Endothelial cell of umbilical vein (primary cell): ENCODE data around the gene TNS4. TPM values are rescaled to one million over a fixed set of nuclear protein-coding genes. Genes with fewer than 3 reads are reported as not detected.

Experiments used
- BruUV-seq: library from RNA; stranded (reverse); fragments of 400-500 nt; replicated peaks from 2 replicates; lab custom pipeline; 2021; lab: Mats Ljungman, UMichigan
- CTCF ChIA-PET: fragments of 300-600, 350-600 bp; sonication (Branson Sonifier 250); formaldehyde crosslinking; loops from one replicate; lab custom pipeline; 2021; ENCODE audit warnings: antibody characterized with exemption, inconsistent platforms; lab: Charles Lee
- POLR2A ChIA-PET: fragments of 300-600, 350-600 bp; sonication (Branson Sonifier 250); formaldehyde crosslinking; loops from one replicate; lab custom pipeline; 2021; ENCODE audit warnings: antibody characterized with exemption, inconsistent platforms; lab: Charles Lee
- DNase-seq: peaks from one replicate; pipeline ENCODE4 v3.0.0-alpha.2; 2011; ENCODE audit warnings: low read depth, low spot score
- FAIRE-seq: peaks from 2 replicates; lab custom pipeline; 2011; peaks lifted over from hg19 to GRCh38; lab: Jason Lieb, UNC
- H2AFZ ChIP-seq: 2 replicates; pipeline ENCODE4 v1.6.0; 2012; ENCODE audit warnings: low read depth, low read length, control low read depth, inconsistent platforms
- H3K27ac ChIP-seq: 2 replicates; pipeline ENCODE4 v1.5.1; 2011; ENCODE audit warnings: low read depth, mild to moderate bottlenecking, control low read depth, low read length, moderate library complexity; ENCODE audit not compliant: insufficient read depth
- H3K27me3 ChIP-seq, 2 experiments: 2 replicates each; pipeline versions ENCODE4 v1.6.0 to v1.6.1; 2011; ENCODE audit warnings: low read length in 2 of 2, mixed read lengths in 1 of 2; ENCODE audit not compliant: control insufficient read depth in 2 of 2, insufficient read depth in 2 of 2
- H3K36me3 ChIP-seq, 2 experiments: 2 replicates in 1 of 2; 3 replicates in 1 of 2; pipeline ENCODE4 v1.5.1; 2011; ENCODE audit warnings: low read length in 2 of 2, mild to moderate bottlenecking in 1 of 2, moderate library complexity in 1 of 2; ENCODE audit not compliant: control insufficient read depth in 2 of 2, insufficient read depth in 2 of 2; ENCODE audit errors: extremely low read depth in 1 of 2
- H3K4me1 ChIP-seq: 3 replicates; pipeline ENCODE4 v1.5.1; 2011; ENCODE audit warnings: mild to moderate bottlenecking, low read length; ENCODE audit not compliant: control insufficient read depth, insufficient read depth; ENCODE audit errors: extremely low read depth
- H3K4me2 ChIP-seq: 2 replicates; pipeline ENCODE4 v1.6.1; 2011; ENCODE audit warnings: low read length, control low read depth, mixed read lengths; ENCODE audit not compliant: insufficient read depth
- H3K4me3 ChIP-seq, 3 experiments: fragments of 200-600 bp in 1 of 3; sonication (generic), shearing (Covaris generic) in 1 of 3; replicated peaks in 1 of 3; 2 replicates each; pipeline ENCODE4 v1.5.1; 2011 to 2016; ENCODE audit warnings: control low read depth in 3 of 3, low read length in 3 of 3, mild to moderate bottlenecking in 2 of 3, inconsistent platforms in 1 of 3, low read depth in 1 of 3, moderate library complexity in 1 of 3; ENCODE audit not compliant: insufficient read depth in 1 of 3
- H3K79me2 ChIP-seq: 2 replicates; pipeline ENCODE4 v1.6.0; 2012; ENCODE audit warnings: low read length, inconsistent platforms; ENCODE audit not compliant: control insufficient read depth, insufficient read depth
- H3K9ac ChIP-seq: replicated peaks from 2 replicates; pipeline ENCODE3; 2011; ENCODE audit warnings: low read length, control low read depth; ENCODE audit not compliant: insufficient read depth; ENCODE audit errors: extremely low read depth
- H3K9me1 ChIP-seq: replicated peaks from 3 replicates; pipeline ENCODE4 v1.6.0; 2011; ENCODE audit warnings: mild to moderate bottlenecking, low read length; ENCODE audit not compliant: control insufficient read depth, insufficient read depth; ENCODE audit errors: extremely low read depth
- H3K9me3 ChIP-seq: replicated peaks from 2 replicates; pipeline ENCODE4 v1.5.1; 2012; ENCODE audit warnings: low read length, inconsistent platforms; ENCODE audit not compliant: control insufficient read depth, insufficient read depth
- H4K20me1 ChIP-seq: replicated peaks from 2 replicates; pipeline ENCODE3; 2011; ENCODE audit warnings: mild to moderate bottlenecking, low read length; ENCODE audit not compliant: control insufficient read depth, insufficient read depth; ENCODE audit errors: extremely low read depth
- EZH2 ChIP-seq: IDR thresholded peaks from 2 replicates; pipeline ENCODE4 v1.6.1; 2012; ENCODE audit warnings: borderline replicate concordance, low read depth, mild to moderate bottlenecking, moderate library complexity, low read length, inconsistent platforms; ENCODE audit not compliant: severe bottlenecking
- FOS ChIP-seq: IDR thresholded peaks from 2 replicates; pipeline ENCODE4 v1.6.1; 2011; ENCODE audit warnings: mild to moderate bottlenecking, low read length, moderate library complexity, borderline replicate concordance; ENCODE audit not compliant: insufficient read depth
- GATA2 ChIP-seq: IDR thresholded peaks from 2 replicates; pipeline ENCODE4 v1.7.0; 2011; ENCODE audit warnings: low read depth, mild to moderate bottlenecking, moderate library complexity, mixed read lengths, low read length; ENCODE audit not compliant: insufficient read length, insufficient read depth
- JUN ChIP-seq: IDR thresholded peaks from 2 replicates; pipeline ENCODE4 v1.6.1; 2011; ENCODE audit warnings: borderline replicate concordance, low read depth; ENCODE audit not compliant: insufficient read length, insufficient read depth
- MYC ChIP-seq: IDR thresholded peaks from one replicate; pipeline ENCODE4 v1.6.1; 2011; ENCODE audit warnings: mild to moderate bottlenecking, low read depth, low read length
- POLR2A ChIP-seq: IDR thresholded peaks from 2 replicates; pipeline ENCODE4 v1.6.1; 2012; ENCODE audit warnings: low read depth, mild to moderate bottlenecking, control low read depth, low read length
- POLR2AphosphoS5 ChIP-seq: IDR thresholded peaks from 2 replicates; pipeline ENCODE4 v1.6.1; 2012; ENCODE audit warnings: low read depth, mild to moderate bottlenecking, control low read depth, low read length, moderate library complexity; ENCODE audit not compliant: insufficient read depth
- dilution Hi-C: fragments of 300-500 bp; cut with MboI; formaldehyde crosslinking; loops from one replicate; pipeline ENCODE4 v1.15.0; 2019; ENCODE audit warnings: low sequenced_read_pairs; ENCODE audit not compliant: extremely low pct_ligation_motif_present
- intact Hi-C: fragments of 100-400 bp; cut with micrococcal nuclease; formaldehyde crosslinking; loops from one replicate; pipeline ENCODE4 v1.10.0; 2022
- polyA plus RNA-seq, 4 experiments: library from polyadenylated mRNA; depleted of rRNA in 3 of 4; stranded (reverse) in 3 of 4; unstranded in 1 of 4; fragments of >200 nt; gene quantifications; 2 replicates each; pipeline versions ENCODE4 v1.2.1 to v1.2.3, GENCODE V29; 2011 to 2012; ENCODE audit warnings: missing spikeins in 1 of 4
- total RNA-seq: library from RNA; stranded (reverse); gene quantifications from 2 replicates; pipeline ENCODE4 v1.2.3, GENCODE V29; 2021
- TF ChIP-seq, protein P1 (sequence below), 2 donors: IDR thresholded peaks; 1 replicate in 1 of 2; 2 replicates in 1 of 2; pipeline ENCODE4 v1.5.1; 2011; ENCODE audit warnings: low read length in 2 of 2, mild to moderate bottlenecking in 2 of 2, moderate library complexity in 2 of 2, control low read depth in 1 of 2, inconsistent platforms in 1 of 2, low read depth in 1 of 2; ENCODE audit not compliant: insufficient read depth in 1 of 2; ENCODE audit errors: extremely low read depth in 1 of 2
- TF ChIP-seq, protein P2 (sequence below): IDR thresholded peaks from 2 replicates; pipeline ENCODE4 v1.6.1; 2011; ENCODE audit not compliant: insufficient read depth, insufficient read length

Gene TNS4
- total and polyA plus RNA-seq, 2 donors (not counting 3 experiments of a cell fraction or from before 2014, with no cell fraction given) = not detected

DNA sequence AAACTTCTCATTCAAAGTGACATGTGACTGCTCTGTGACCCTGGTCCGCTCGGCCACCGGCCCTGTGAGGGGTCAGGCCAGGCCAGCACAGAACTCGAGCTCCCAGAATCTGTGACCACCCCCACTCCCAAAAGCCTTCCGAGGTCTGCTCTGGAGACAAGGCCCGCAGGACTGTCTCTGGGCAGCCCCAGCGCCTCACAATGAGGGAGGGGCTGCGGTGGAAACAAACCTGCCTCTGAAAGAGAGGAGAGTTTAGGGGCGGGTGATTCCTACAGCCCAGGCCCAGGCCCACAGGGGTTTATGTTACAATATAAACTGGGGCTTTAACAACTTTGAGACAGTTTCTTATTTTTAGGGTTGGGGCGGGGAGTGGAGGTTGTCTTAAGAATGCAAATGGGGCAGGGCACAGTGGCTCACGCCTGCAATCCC lies 38.3 kb downstream of the TNS4 start:
- no peaks in the 10 kb centered on the region for H3K4me1 ChIP-seq
- intact Hi-C loops = no loop called here
- no peak overlapping the region for H3K27ac ChIP-seq
- no TSS peak for BruUV-seq
- CTCF ChIA-PET = interaction anchor here (0.8 to 5.9 kb wide), 3 partner anchors 12 to 14 kb away, joined by 3 to 43 read pairs (median 3); no protein-coding TSS in a partner anchor
- no peak overlapping the region for H2AFZ ChIP-seq
- DNase-seq (no peak), FAIRE-seq (no peak)
- no peak overlapping the region for H3K4me2 ChIP-seq
- H3K4me3 ChIP-seq = no peak overlapping the region
- H3K79me2 ChIP-seq = no peaks in the 10 kb centered on the region
- POLR2A ChIA-PET = interaction anchor here (0.7 kb wide), 1 partner anchor 35 kb away, joined by 5 read pairs; no protein-coding TSS in a partner anchor
- dilution Hi-C loops = no loop called here
- no peak for TF ChIP-seq FOS
- TF ChIP-seq GATA2 = no peak
- TF ChIP-seq MYC = no peak
- no peak for TF ChIP-seq EZH2
- no peak for TF ChIP-seq JUN
- TF ChIP-seq, protein P1, sequence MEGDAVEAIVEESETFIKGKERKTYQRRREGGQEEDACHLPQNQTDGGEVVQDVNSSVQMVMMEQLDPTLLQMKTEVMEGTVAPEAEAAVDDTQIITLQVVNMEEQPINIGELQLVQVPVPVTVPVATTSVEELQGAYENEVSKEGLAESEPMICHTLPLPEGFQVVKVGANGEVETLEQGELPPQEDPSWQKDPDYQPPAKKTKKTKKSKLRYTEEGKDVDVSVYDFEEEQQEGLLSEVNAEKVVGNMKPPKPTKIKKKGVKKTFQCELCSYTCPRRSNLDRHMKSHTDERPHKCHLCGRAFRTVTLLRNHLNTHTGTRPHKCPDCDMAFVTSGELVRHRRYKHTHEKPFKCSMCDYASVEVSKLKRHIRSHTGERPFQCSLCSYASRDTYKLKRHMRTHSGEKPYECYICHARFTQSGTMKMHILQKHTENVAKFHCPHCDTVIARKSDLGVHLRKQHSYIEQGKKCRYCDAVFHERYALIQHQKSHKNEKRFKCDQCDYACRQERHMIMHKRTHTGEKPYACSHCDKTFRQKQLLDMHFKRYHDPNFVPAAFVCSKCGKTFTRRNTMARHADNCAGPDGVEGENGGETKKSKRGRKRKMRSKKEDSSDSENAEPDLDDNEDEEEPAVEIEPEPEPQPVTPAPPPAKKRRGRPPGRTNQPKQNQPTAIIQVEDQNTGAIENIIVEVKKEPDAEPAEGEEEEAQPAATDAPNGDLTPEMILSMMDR (IDR thresholded peaks at IDR 0.05; ENCODE audit: extremely low read depth in 1 of 2, insufficient read depth in 1 of 2, low read depth in 1 of 2, low read length in 2 of 2) = no peak
- TF ChIP-seq, protein P2, sequence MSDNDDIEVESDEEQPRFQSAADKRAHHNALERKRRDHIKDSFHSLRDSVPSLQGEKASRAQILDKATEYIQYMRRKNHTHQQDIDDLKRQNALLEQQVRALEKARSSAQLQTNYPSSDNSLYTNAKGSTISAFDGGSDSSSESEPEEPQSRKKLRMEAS = no peak
- TF ChIP-seq POLR2A = no peak
- TF ChIP-seq POLR2AphosphoS5 = no peak
- H3K36me3 ChIP-seq = peaks cover 0 to 11% of the 10 kb centered on the region in 2 experiments
- H3K9ac ChIP-seq = no peak overlapping the region
- peaks cover 0 to 6% of the 10 kb centered on the region in 2 experiments for H3K27me3 ChIP-seq
- no peaks in the 10 kb centered on the region for H3K9me1 ChIP-seq
- H3K9me3 ChIP-seq = no peaks in the 10 kb centered on the region
- H4K20me1 ChIP-seq = no peaks in the 10 kb centered on the region
